OCI-LY7 (cell line): Measurements from ENCODE around the gene SYTL3. TPM values are rescaled to one million over a fixed set of nuclear protein-coding genes. Genes with fewer than 3 reads are reported as not detected.

Source experiments
- BruUV-seq: library from RNA; stranded (reverse); fragments of 400-500 nt; replicated peaks from 2 replicates; lab custom pipeline; 2021; lab: Mats Ljungman, UMichigan
- CTCF ChIA-PET: fragments of 300-600 bp; sonication (Branson Sonifier 250); formaldehyde crosslinking; loops from one replicate; lab custom pipeline; 2022; ENCODE audit warnings: antibody characterized with exemption; ENCODE audit not compliant: unreplicated experiment; lab: Charles Lee
- POLR2A ChIA-PET: fragments of 300-600 bp; sonication (Branson Sonifier 250); formaldehyde crosslinking; loops from one replicate; lab custom pipeline; 2022; ENCODE audit warnings: antibody characterized with exemption; lab: Charles Lee
- DNase-seq: peaks from one replicate; pipeline ENCODE4 v3.0.0-alpha.2; 2015; ENCODE audit warnings: low spot score
- H2AFZ ChIP-seq: fragments of 200-600 bp; sonication (generic), shearing (Covaris generic); 2 replicates; pipeline ENCODE4 v1.6.1; 2014; ENCODE audit warnings: mild to moderate bottlenecking, antibody characterized with exemption, low read length, moderate library complexity
- H3K27ac ChIP-seq: fragments of 200-600 bp; sonication (generic); 2 replicates; pipeline ENCODE4 v1.5.1; 2014; ENCODE audit warnings: mixed run types, low read depth, mild to moderate bottlenecking, moderate library complexity, low read length, inconsistent platforms; ENCODE audit not compliant: poor library complexity, severe bottlenecking
- H3K36me3 ChIP-seq: fragments of 200-600 bp; sonication (generic); 2 replicates; pipeline ENCODE4 v1.6.1; 2014; ENCODE audit warnings: mild to moderate bottlenecking, antibody characterized with exemption, low read length, moderate library complexity, mixed read lengths; ENCODE audit not compliant: insufficient read depth
- H3K4me1 ChIP-seq: fragments of 200-600 bp; sonication (generic); 2 replicates; pipeline ENCODE4 v1.5.1; 2014; ENCODE audit warnings: mild to moderate bottlenecking, low read length; ENCODE audit not compliant: insufficient read depth, poor library complexity, severe bottlenecking
- H3K4me2 ChIP-seq: fragments of 200-600 bp; sonication (generic); 2 replicates; pipeline ENCODE4 v1.6.1; 2014; ENCODE audit warnings: mild to moderate bottlenecking, low read length
- H3K4me3 ChIP-seq: fragments of 200-600 bp; sonication (generic); 2 replicates; pipeline ENCODE4 v1.5.1; 2014; ENCODE audit warnings: mild to moderate bottlenecking, low read depth, low read length; ENCODE audit not compliant: poor library complexity, severe bottlenecking
- H3K79me2 ChIP-seq: fragments of 200-600 bp; sonication (generic); 2 replicates; pipeline ENCODE4 v1.6.1; 2016; ENCODE audit warnings: low read depth, mild to moderate bottlenecking, low read length, moderate library complexity, mixed read lengths; ENCODE audit not compliant: insufficient read depth
- H3K9me2 ChIP-seq: fragments of 200-600 bp; sonication (generic); 2 replicates; pipeline ENCODE4 v1.6.1; 2016; ENCODE audit warnings: mild to moderate bottlenecking, low read length, mixed read lengths; ENCODE audit not compliant: insufficient read depth
- H3K9me3 ChIP-seq: fragments of 200-600 bp; sonication (generic); 2 replicates; pipeline ENCODE4 v1.6.1; 2014; ENCODE audit warnings: mild to moderate bottlenecking, mixed run types, low read length, mixed read lengths
- H4K20me1 ChIP-seq: fragments of 200-600 bp; sonication (generic); 2 replicates; pipeline ENCODE4 v1.6.1; 2014; ENCODE audit warnings: mild to moderate bottlenecking, antibody characterized with exemption, low read length, moderate library complexity, mixed read lengths; ENCODE audit not compliant: insufficient read depth
- EZH2phosphoT487 ChIP-seq: fragments of 200-600 bp; sonication (generic); IDR thresholded peaks from 2 replicates; pipeline ENCODE4 v1.6.1; 2018; ENCODE audit warnings: low read depth, borderline replicate concordance, mild to moderate bottlenecking, mixed run types, antibody characterized with exemption, low read length, moderate library complexity, mixed read lengths
- intact Hi-C: fragments of 100-400 bp; cut with micrococcal nuclease; formaldehyde crosslinking; loops from one replicate; pipeline ENCODE4 v1.10.0; 2022; ENCODE audit not compliant: unreplicated experiment
- total RNA-seq, 2 experiments: library from RNA; depleted of rRNA in 1 of 2; stranded (reverse); fragments of >200 nt in 1 of 2; shearing (Covaris generic) in 1 of 2; gene quantifications; 2 replicates each; pipeline ENCODE4 v1.2.3, GENCODE V29; 2014 to 2022
- TF ChIP-seq, protein P1 (sequence below): fragments of 200-600 bp; sonication (generic); conservative IDR thresholded peaks from 2 replicates; pipeline ENCODE4 v1.5.1; 2014; ENCODE audit warnings: mild to moderate bottlenecking, antibody characterized with exemption, low read length, moderate library complexity, mixed read lengths

The SYTL3 gene
- total RNA-seq, 2 experiments from 2014 or later: 0.32 to 0.89 TPM

DNA sequence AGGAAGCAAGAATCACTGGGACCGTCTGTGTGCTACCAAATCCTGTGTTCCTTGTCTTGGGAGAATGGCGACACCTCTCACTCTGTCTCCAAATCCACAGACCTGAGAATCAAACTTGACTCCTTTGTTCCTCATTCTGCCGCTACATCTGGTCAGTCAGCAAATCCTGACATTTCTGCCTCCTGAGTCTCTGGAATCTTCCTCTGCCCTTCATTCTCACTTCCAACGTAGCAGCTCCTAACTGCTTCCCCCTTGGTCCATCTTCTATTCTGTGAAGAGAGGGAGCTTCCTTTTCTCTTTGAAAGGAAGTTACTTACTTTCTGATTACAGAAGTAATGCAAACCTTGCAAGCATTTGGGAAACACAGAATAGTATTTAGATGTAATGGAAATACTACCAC, 37.7 kb downstream of the SYTL3 start:
- Histone ChIP-seq H4K20me1 (no peaks in the 10 kb centered on the region), H3K4me1 (no peaks in the 10 kb centered on the region), H3K27ac (no peak overlapping the region), H2AFZ (no peak overlapping the region), H3K79me2 (no peaks in the 10 kb centered on the region), H3K9me2 (no peaks in the 10 kb centered on the region), H3K4me2 (no peak overlapping the region), H3K9me3 (no peaks in the 10 kb centered on the region), H3K36me3 (no peaks in the 10 kb centered on the region), H3K4me3 (no peak overlapping the region)
- intact Hi-C loops: no loop called here
- no peak for TF ChIP-seq EZH2phosphoT487
- TF ChIP-seq, protein P1, sequence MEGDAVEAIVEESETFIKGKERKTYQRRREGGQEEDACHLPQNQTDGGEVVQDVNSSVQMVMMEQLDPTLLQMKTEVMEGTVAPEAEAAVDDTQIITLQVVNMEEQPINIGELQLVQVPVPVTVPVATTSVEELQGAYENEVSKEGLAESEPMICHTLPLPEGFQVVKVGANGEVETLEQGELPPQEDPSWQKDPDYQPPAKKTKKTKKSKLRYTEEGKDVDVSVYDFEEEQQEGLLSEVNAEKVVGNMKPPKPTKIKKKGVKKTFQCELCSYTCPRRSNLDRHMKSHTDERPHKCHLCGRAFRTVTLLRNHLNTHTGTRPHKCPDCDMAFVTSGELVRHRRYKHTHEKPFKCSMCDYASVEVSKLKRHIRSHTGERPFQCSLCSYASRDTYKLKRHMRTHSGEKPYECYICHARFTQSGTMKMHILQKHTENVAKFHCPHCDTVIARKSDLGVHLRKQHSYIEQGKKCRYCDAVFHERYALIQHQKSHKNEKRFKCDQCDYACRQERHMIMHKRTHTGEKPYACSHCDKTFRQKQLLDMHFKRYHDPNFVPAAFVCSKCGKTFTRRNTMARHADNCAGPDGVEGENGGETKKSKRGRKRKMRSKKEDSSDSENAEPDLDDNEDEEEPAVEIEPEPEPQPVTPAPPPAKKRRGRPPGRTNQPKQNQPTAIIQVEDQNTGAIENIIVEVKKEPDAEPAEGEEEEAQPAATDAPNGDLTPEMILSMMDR: no peak
- DNase-seq: no peak
- ChIA-PET CTCF (no interaction called here), POLR2A (interaction anchor here (0.6 kb wide), 1 partner anchor 142 kb away, joined by 4 read pairs; no protein-coding TSS in a partner anchor)
- BruUV-seq: no TSS peak

DNA sequence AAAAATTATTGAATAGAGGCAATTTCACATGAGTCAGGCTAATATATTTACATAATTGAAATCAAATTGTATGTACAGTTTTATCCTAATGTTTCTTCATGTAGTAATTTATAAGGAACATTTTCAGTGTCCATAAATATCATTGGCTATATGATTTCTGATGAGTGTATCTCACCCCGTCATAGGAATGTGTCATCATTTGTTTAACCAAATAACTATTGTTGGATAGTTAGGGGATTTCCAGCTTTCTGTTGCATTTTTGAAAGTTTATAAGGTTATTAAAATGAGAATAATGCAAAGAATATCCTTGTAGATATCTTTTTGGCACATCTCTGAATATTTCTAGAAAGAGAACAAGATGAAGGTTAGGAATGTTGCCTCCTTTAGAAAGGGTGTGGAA, 39.0 kb downstream of the SYTL3 start:
- H3K9me2 ChIP-seq: no peaks in the 10 kb centered on the region
- no peak for DNase-seq
- H3K9me3 ChIP-seq: no peaks in the 10 kb centered on the region
- H3K4me2 ChIP-seq: no peak overlapping the region
- H3K4me1 ChIP-seq: no peaks in the 10 kb centered on the region
- H3K27ac ChIP-seq: no peak overlapping the region
- ChIA-PET POLR2A (interaction anchor here (0.8 kb wide), 1 partner anchor 16 kb away, joined by 6 read pairs; no protein-coding TSS in a partner anchor), CTCF (no interaction called here)
- no peak overlapping the region for H3K4me3 ChIP-seq
- H2AFZ ChIP-seq: no peak overlapping the region
- no TSS peak for BruUV-seq
- no peaks in the 10 kb centered on the region for H3K36me3 ChIP-seq
- no peak for TF ChIP-seq EZH2phosphoT487
- TF ChIP-seq, protein P1: no peak
- intact Hi-C loops: no loop called here
- no peaks in the 10 kb centered on the region for H4K20me1 ChIP-seq
- H3K79me2 ChIP-seq: no peaks in the 10 kb centered on the region

DNA sequence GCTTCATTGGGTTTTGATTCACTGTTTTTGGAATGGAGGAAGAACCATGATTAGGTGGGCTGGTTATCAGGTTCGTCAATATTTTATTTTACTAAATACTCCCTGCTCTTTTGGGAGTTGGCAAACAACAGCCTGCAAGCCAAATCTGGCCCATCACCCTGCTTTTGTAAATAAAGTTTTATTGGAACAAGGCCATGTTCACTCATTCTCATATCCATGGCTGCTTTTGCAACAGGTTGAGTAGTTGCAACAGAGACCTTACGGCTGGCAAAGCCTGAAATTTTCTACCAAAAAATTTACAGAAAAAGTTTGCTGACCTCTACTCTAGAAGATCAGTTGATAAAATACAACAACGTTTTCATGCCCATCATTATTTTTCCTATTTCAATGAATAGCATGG, 45.1 kb downstream of the SYTL3 start:
- peaks cover 9% of the 10 kb centered on the region; the same call in 1 of the 2 replicates for H3K9me3 ChIP-seq
- no peaks in the 10 kb centered on the region for H4K20me1 ChIP-seq
- TF ChIP-seq, protein P1: no peak
- no peak for TF ChIP-seq EZH2phosphoT487
- no peak overlapping the region for H3K27ac ChIP-seq
- H3K4me1 ChIP-seq: no peaks in the 10 kb centered on the region
- no peaks in the 10 kb centered on the region for H3K9me2 ChIP-seq
- no peak overlapping the region for H3K4me2 ChIP-seq
- intact Hi-C loops: no loop called here
- CTCF ChIA-PET: no interaction called here
- no peak for DNase-seq
- H3K4me3 ChIP-seq: no peak overlapping the region
- no peak overlapping the region for H2AFZ ChIP-seq
- BruUV-seq: no TSS peak
- H3K36me3 ChIP-seq: no peaks in the 10 kb centered on the region
- H3K79me2 ChIP-seq: no peaks in the 10 kb centered on the region
- POLR2A ChIA-PET: no interaction called here
